NCI-H2227 (cell line): ENCODE results near the gene TBKBP1.
A peak's percentile ranks its signal among the peaks of the same experiment; 100 is the strongest.

Experiments used
- DNase-seq: peaks from one replicate; lab custom pipeline; 2025; ENCODE audit not compliant: unreplicated experiment; lab: John Stamatoyannopoulos, UW

Gene TBKBP1

GRCh38 chr17:47693731-47694580, at the start of gene TBKBP1:
Gene TBKBP1, plus strand, starts transcription at chr17:47694161. Its CDS starts 1,952 bp downstream, at chr17:47696113.
- peak; percentile 91 for DNase-seq

GRCh38 chr17:47644324-47644723, 49.6 kb upstream of the TBKBP1 start:
- no peak for DNase-seq

GRCh38 chr17:47649153-47649971, 44.6 kb upstream of the TBKBP1 start, which contains the start of gene KPNB1:
Gene KPNB1, plus strand, starts transcription at chr17:47649919. Its CDS starts 326 bp downstream, at chr17:47650245.
- DNase-seq, result peak; percentile 100

- no peak for DNase-seq
These were observed 43.9 kb upstream of the TBKBP1 start for GRCh38 chr17:47649972-47650524.

GRCh38 chr17:47650525-47651522, 43.1 kb upstream of the TBKBP1 start:
- DNase-seq, result peak; percentile 99

- DNase-seq, result no peak
These were observed 42.3 kb upstream of the TBKBP1 start for GRCh38 chr17:47651704-47652103.

- DNase-seq, result no peak
These were observed 41.4 kb upstream of the TBKBP1 start for GRCh38 chr17:47652570-47652969.

GRCh38 chr17:47653442-47653841, 40.5 kb upstream of the TBKBP1 start:
- DNase-seq, result no peak

GRCh38 chr17:47654991-47655390, 39.0 kb upstream of the TBKBP1 start:
- no peak for DNase-seq

GRCh38 chr17:47660064-47660492, 33.9 kb upstream of the TBKBP1 start:
- DNase-seq, result no peak

- peak; percentile 77 for DNase-seq
These were observed 29.9 kb upstream of the TBKBP1 start for GRCh38 chr17:47663912-47664623.

GRCh38 chr17:47664624-47664941, 29.4 kb upstream of the TBKBP1 start:
- DNase-seq, result no peak

GRCh38 chr17:47665655-47666054, 28.3 kb upstream of the TBKBP1 start:
- DNase-seq, result no peak

GRCh38 chr17:47669081-47669480, 24.9 kb upstream of the TBKBP1 start:
- no peak for DNase-seq

GRCh38 chr17:47670064-47670463, 23.9 kb upstream of the TBKBP1 start:
- no peak for DNase-seq

- DNase-seq, result no peak
These were observed 19.5 kb upstream of the TBKBP1 start for GRCh38 chr17:47674499-47674898.

- DNase-seq, result no peak
These were observed 18.4 kb upstream of the TBKBP1 start for GRCh38 chr17:47675380-47676198.

GRCh38 chr17:47676199-47676472, 17.8 kb upstream of the TBKBP1 start:
- DNase-seq, result no peak

GRCh38 chr17:47676510-47677165, 17.3 kb upstream of the TBKBP1 start:
- DNase-seq, result peak; percentile 29
